Testis (tissue), 2 donors: ENCODE measurements around the gene RAB3GAP2.

Source experiments
- CTCF ChIP-seq, 3 experiments: fragments of 450-650 bp in 2 of 3; fragments of 200-600 bp in 1 of 3; sonication (generic) in 1 of 3; IDR thresholded peaks; one replicate each; pipeline ENCODE4 v1.5.1; 2016 to 2019; ENCODE audit warnings: antibody characterized with exemption in 3 of 3, mild to moderate bottlenecking in 2 of 3, moderate library complexity in 1 of 3
- POLR2A ChIP-seq: fragments of 450-650 bp; IDR thresholded peaks from one replicate; pipeline ENCODE4 v1.6.1; 2017; ENCODE audit warnings: antibody characterized with exemption, mild to moderate bottlenecking, moderate library complexity

DNA sequence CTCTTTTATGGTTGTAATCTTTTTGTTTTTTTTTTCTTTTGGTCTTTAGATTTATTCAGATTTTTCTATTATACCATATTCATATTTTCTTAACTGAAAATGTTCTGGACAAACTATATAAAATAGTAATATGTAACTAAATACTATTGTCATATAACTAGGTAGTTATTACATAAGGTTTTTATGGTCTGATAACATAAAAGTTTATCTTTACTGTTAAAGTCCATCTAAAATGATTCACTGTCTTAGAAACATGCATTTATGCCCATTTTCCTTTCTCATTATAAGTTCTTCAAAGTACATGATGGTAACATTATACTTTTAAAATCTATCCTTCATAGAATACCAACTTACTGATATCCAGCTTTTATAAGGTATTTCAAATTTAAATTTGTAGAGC is 149.2 kb downstream of the RAB3GAP2 start:
- TF ChIP-seq CTCF (IDR thresholded peaks at IDR 0.05) (no peak), POLR2A (no peak)
